Panc1 (cell line): ENCODE results near the gene NPR1. TPM values are rescaled to one million over a fixed set of nuclear protein-coding genes. Genes with fewer than 3 reads are reported as not detected.

Source experiments
- ATAC-seq: fragments of 200-7000 bp; cut with Tn5 transposase; 2 replicates; pipeline ENCODE4 v1.9.1; 2020; ENCODE audit warnings: mild to moderate bottlenecking, moderate library complexity
- BruUV-seq: library from RNA; stranded (reverse); fragments of 400-500 nt; replicated peaks from 2 replicates; lab custom pipeline; 2021; lab: Mats Ljungman, UMichigan
- CTCF ChIA-PET: fragments of 300-600 bp; sonication (Branson Sonifier 250); formaldehyde crosslinking; loops from one replicate; lab custom pipeline; 2022; ENCODE audit warnings: antibody characterized with exemption; lab: Charles Lee
- POLR2A ChIA-PET: fragments of 300-600 bp; sonication (Branson Sonifier 250); formaldehyde crosslinking; loops from one replicate; lab custom pipeline; 2022; ENCODE audit warnings: antibody characterized with exemption; lab: Charles Lee
- DNase-seq: peaks from one replicate; pipeline ENCODE4 v3.0.0-alpha.2; 2010; ENCODE audit warnings: low read depth, low spot score
- H3K27ac ChIP-seq: 2 replicates; pipeline ENCODE4 v1.5.1; 2011; ENCODE audit warnings: mild to moderate bottlenecking, low read length, inconsistent platforms
- H3K27me3 ChIP-seq: fragments of 200-500 bp; sonication (Bioruptor generic); 2 replicates; pipeline ENCODE4 v1.6.0; 2014; ENCODE audit warnings: low read length, inconsistent platforms; ENCODE audit not compliant: control insufficient read depth, insufficient read depth
- H3K36me3 ChIP-seq: fragments of 200-500 bp; sonication (Bioruptor generic); 2 replicates; pipeline ENCODE4 v1.5.1; 2014; ENCODE audit warnings: inconsistent platforms, mild to moderate bottlenecking, low read length, moderate library complexity; ENCODE audit not compliant: control insufficient read depth, insufficient read depth
- H3K4me1 ChIP-seq: 2 replicates; pipeline ENCODE4 v1.5.1; 2011; ENCODE audit warnings: inconsistent platforms, mild to moderate bottlenecking, low read length, moderate library complexity; ENCODE audit not compliant: control insufficient read depth, insufficient read depth
- H3K4me3 ChIP-seq, 2 experiments: 2 replicates each; pipeline ENCODE4 v1.5.1; 2011 to 2012; ENCODE audit warnings: low read depth in 2 of 2, low read length in 2 of 2, mild to moderate bottlenecking in 2 of 2, inconsistent platforms in 1 of 2, moderate library complexity in 1 of 2
- H3K9me3 ChIP-seq: fragments of 200-500 bp; sonication (Bioruptor generic); 2 replicates; pipeline ENCODE4 v1.5.1; 2014; ENCODE audit warnings: low read depth, mild to moderate bottlenecking, inconsistent platforms, low read length, moderate library complexity; ENCODE audit not compliant: control insufficient read depth, insufficient read depth
- CTCF ChIP-seq: fragments of 450-650 bp; IDR thresholded peaks from 2 replicates; pipeline ENCODE4 v1.5.1; 2017; ENCODE audit warnings: mild to moderate bottlenecking
- POLR2AphosphoS5 ChIP-seq: IDR thresholded peaks from 2 replicates; pipeline ENCODE4 v1.6.1; 2012; ENCODE audit warnings: mild to moderate bottlenecking, low read depth, low read length, moderate library complexity
- SIN3A ChIP-seq: IDR thresholded peaks from 2 replicates; pipeline ENCODE4 v1.6.1; 2012; ENCODE audit warnings: low read depth, mild to moderate bottlenecking, low read length, moderate library complexity, borderline replicate concordance; ENCODE audit not compliant: insufficient read depth
- TCF7L2 ChIP-seq: IDR thresholded peaks from 2 replicates; pipeline ENCODE4 v1.6.1; 2011; ENCODE audit warnings: mild to moderate bottlenecking, low read depth, low read length, inconsistent platforms
- in situ Hi-C: cut with HindIII; loops from 2 replicates; pipeline ENCODE4 v1.10.0; 2016; ENCODE audit warnings: low sequenced_read_pairs, low pct_unique_long_range_greater_than_20kb
- intact Hi-C: fragments of 100-400 bp; cut with micrococcal nuclease; formaldehyde crosslinking; loops from one replicate; pipeline ENCODE4 v1.10.0; 2022; ENCODE audit not compliant: unreplicated experiment
- total RNA-seq: library from RNA; stranded (reverse); gene quantifications from one replicate; pipeline ENCODE4 v1.2.1, GENCODE V29; 2021; ENCODE audit not compliant: unreplicated experiment
- TF ChIP-seq, protein P1 (sequence below), 2 experiments: IDR thresholded peaks; 2 replicates each; pipeline ENCODE4 v1.6.1; 2011 to 2012; ENCODE audit warnings: low read depth in 2 of 2, control low read depth in 1 of 2, low read length in 1 of 2, mild to moderate bottlenecking in 1 of 2, moderate library complexity in 1 of 2; ENCODE audit not compliant: insufficient read depth in 1 of 2

NPR1 gene
- total RNA-seq, 1 experiment from 2014 or later: 0.36 TPM

GRCh38 chr1:153629971-153630370 lies 48.5 kb upstream of the NPR1 start:
- no peak overlapping the region; the same call in 1 of the 2 replicates for H3K27ac ChIP-seq
- H3K27me3 ChIP-seq: no peaks in the 10 kb centered on the region
- no peaks in the 10 kb centered on the region; the same call in 1 of the 2 replicates for H3K36me3 ChIP-seq
- H3K4me1 ChIP-seq: peaks cover 40% of the 10 kb centered on the region
- no peak for DNase-seq
- ATAC-seq: no peak
- no peak overlapping the region for H3K4me3 ChIP-seq
- BruUV-seq: no TSS peak
- in situ Hi-C loops: no loop called here
- intact Hi-C loops: no loop called here
- no peaks in the 10 kb centered on the region for H3K9me3 ChIP-seq
- ChIA-PET POLR2A (interaction anchor here (0.5 kb wide), 1 partner anchor 28 kb away, joined by 7 read pairs; the partner anchor contains the start of gene SNAPIN), CTCF (no interaction called here)
- no peak for TF ChIP-seq SIN3A
- TF ChIP-seq, protein P1, sequence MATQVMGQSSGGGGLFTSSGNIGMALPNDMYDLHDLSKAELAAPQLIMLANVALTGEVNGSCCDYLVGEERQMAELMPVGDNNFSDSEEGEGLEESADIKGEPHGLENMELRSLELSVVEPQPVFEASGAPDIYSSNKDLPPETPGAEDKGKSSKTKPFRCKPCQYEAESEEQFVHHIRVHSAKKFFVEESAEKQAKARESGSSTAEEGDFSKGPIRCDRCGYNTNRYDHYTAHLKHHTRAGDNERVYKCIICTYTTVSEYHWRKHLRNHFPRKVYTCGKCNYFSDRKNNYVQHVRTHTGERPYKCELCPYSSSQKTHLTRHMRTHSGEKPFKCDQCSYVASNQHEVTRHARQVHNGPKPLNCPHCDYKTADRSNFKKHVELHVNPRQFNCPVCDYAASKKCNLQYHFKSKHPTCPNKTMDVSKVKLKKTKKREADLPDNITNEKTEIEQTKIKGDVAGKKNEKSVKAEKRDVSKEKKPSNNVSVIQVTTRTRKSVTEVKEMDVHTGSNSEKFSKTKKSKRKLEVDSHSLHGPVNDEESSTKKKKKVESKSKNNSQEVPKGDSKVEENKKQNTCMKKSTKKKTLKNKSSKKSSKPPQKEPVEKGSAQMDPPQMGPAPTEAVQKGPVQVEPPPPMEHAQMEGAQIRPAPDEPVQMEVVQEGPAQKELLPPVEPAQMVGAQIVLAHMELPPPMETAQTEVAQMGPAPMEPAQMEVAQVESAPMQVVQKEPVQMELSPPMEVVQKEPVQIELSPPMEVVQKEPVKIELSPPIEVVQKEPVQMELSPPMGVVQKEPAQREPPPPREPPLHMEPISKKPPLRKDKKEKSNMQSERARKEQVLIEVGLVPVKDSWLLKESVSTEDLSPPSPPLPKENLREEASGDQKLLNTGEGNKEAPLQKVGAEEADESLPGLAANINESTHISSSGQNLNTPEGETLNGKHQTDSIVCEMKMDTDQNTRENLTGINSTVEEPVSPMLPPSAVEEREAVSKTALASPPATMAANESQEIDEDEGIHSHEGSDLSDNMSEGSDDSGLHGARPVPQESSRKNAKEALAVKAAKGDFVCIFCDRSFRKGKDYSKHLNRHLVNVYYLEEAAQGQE (IDR thresholded peaks at IDR 0.05; ENCODE audit: insufficient read depth in 1 of 2, low read depth in 2 of 2, low read length in 1 of 2): no peak

- no peaks in the 10 kb centered on the region; the same call in 1 of the 2 replicates for H3K36me3 ChIP-seq
- H3K9me3 ChIP-seq: no peaks in the 10 kb centered on the region
- ATAC-seq (no peak), DNase-seq (no peak)
- H3K27me3 ChIP-seq: no peaks in the 10 kb centered on the region
- intact Hi-C loops: no loop called here
- POLR2A ChIA-PET: no interaction called here
- TF ChIP-seq POLR2AphosphoS5 (no peak), SIN3A (no peak), CTCF (no peak), TCF7L2 (no peak)
- TF ChIP-seq, protein P1 (IDR thresholded peaks at IDR 0.05; ENCODE audit: insufficient read depth in 1 of 2, low read depth in 2 of 2, low read length in 1 of 2): no peak
- no peak overlapping the region for H3K4me3 ChIP-seq
- CTCF ChIA-PET: interaction anchor here (0.5 kb wide), 1 partner anchor 196 kb away, joined by 9 read pairs; no protein-coding TSS in a partner anchor
- no TSS peak for BruUV-seq
- in situ Hi-C loops: no loop called here
- H3K27ac ChIP-seq: no peak overlapping the region; the same call in 1 of the 2 replicates
- H3K4me1 ChIP-seq: peaks cover 40% of the 10 kb centered on the region
These were observed 48.1 kb upstream of the NPR1 start for GRCh38 chr1:153630384-153630783.
